Panc1 (cell line): ENCODE data around the gene C12orf76. TPM values are rescaled to one million over a fixed set of nuclear protein-coding genes. Genes with fewer than 3 reads are reported as not detected.

Experiments used
- ATAC-seq: fragments of 200-7000 bp; cut with Tn5 transposase; 2 replicates; pipeline ENCODE4 v1.9.1; 2020; ENCODE audit warnings: mild to moderate bottlenecking, moderate library complexity
- BruUV-seq: library from RNA; stranded (reverse); fragments of 400-500 nt; replicated peaks from 2 replicates; lab custom pipeline; 2021; lab: Mats Ljungman, UMichigan
- CTCF ChIA-PET: fragments of 300-600 bp; sonication (Branson Sonifier 250); formaldehyde crosslinking; loops from one replicate; lab custom pipeline; 2022; ENCODE audit warnings: antibody characterized with exemption; lab: Charles Lee
- POLR2A ChIA-PET: fragments of 300-600 bp; sonication (Branson Sonifier 250); formaldehyde crosslinking; loops from one replicate; lab custom pipeline; 2022; ENCODE audit warnings: antibody characterized with exemption; lab: Charles Lee
- DNase-seq: peaks from one replicate; pipeline ENCODE4 v3.0.0-alpha.2; 2010; ENCODE audit warnings: low read depth, low spot score
- H3K27ac ChIP-seq: 2 replicates; pipeline ENCODE4 v1.5.1; 2011; ENCODE audit warnings: mild to moderate bottlenecking, low read length, inconsistent platforms
- H3K27me3 ChIP-seq: fragments of 200-500 bp; sonication (Bioruptor generic); 2 replicates; pipeline ENCODE4 v1.6.0; 2014; ENCODE audit warnings: low read length, inconsistent platforms; ENCODE audit not compliant: control insufficient read depth, insufficient read depth
- H3K36me3 ChIP-seq: fragments of 200-500 bp; sonication (Bioruptor generic); 2 replicates; pipeline ENCODE4 v1.5.1; 2014; ENCODE audit warnings: inconsistent platforms, mild to moderate bottlenecking, low read length, moderate library complexity; ENCODE audit not compliant: control insufficient read depth, insufficient read depth
- H3K4me1 ChIP-seq: 2 replicates; pipeline ENCODE4 v1.5.1; 2011; ENCODE audit warnings: inconsistent platforms, mild to moderate bottlenecking, low read length, moderate library complexity; ENCODE audit not compliant: control insufficient read depth, insufficient read depth
- H3K4me3 ChIP-seq, 2 experiments: 2 replicates each; pipeline ENCODE4 v1.5.1; 2011 to 2012; ENCODE audit warnings: low read depth in 2 of 2, low read length in 2 of 2, mild to moderate bottlenecking in 2 of 2, inconsistent platforms in 1 of 2, moderate library complexity in 1 of 2
- H3K9me3 ChIP-seq: fragments of 200-500 bp; sonication (Bioruptor generic); 2 replicates; pipeline ENCODE4 v1.5.1; 2014; ENCODE audit warnings: low read depth, mild to moderate bottlenecking, inconsistent platforms, low read length, moderate library complexity; ENCODE audit not compliant: control insufficient read depth, insufficient read depth
- CTCF ChIP-seq: fragments of 450-650 bp; IDR thresholded peaks from 2 replicates; pipeline ENCODE4 v1.5.1; 2017; ENCODE audit warnings: mild to moderate bottlenecking
- POLR2AphosphoS5 ChIP-seq: IDR thresholded peaks from 2 replicates; pipeline ENCODE4 v1.6.1; 2012; ENCODE audit warnings: mild to moderate bottlenecking, low read depth, low read length, moderate library complexity
- SIN3A ChIP-seq: IDR thresholded peaks from 2 replicates; pipeline ENCODE4 v1.6.1; 2012; ENCODE audit warnings: low read depth, mild to moderate bottlenecking, low read length, moderate library complexity, borderline replicate concordance; ENCODE audit not compliant: insufficient read depth
- TCF7L2 ChIP-seq: IDR thresholded peaks from 2 replicates; pipeline ENCODE4 v1.6.1; 2011; ENCODE audit warnings: mild to moderate bottlenecking, low read depth, low read length, inconsistent platforms
- in situ Hi-C: cut with HindIII; loops from 2 replicates; pipeline ENCODE4 v1.10.0; 2016; ENCODE audit warnings: low sequenced_read_pairs, low pct_unique_long_range_greater_than_20kb
- intact Hi-C: fragments of 100-400 bp; cut with micrococcal nuclease; formaldehyde crosslinking; loops from one replicate; pipeline ENCODE4 v1.10.0; 2022; ENCODE audit not compliant: unreplicated experiment
- total RNA-seq: library from RNA; stranded (reverse); gene quantifications from one replicate; pipeline ENCODE4 v1.2.1, GENCODE V29; 2021; ENCODE audit not compliant: unreplicated experiment
- TF ChIP-seq, protein P1 (sequence below), 2 experiments: IDR thresholded peaks; 2 replicates each; pipeline ENCODE4 v1.6.1; 2011 to 2012; ENCODE audit warnings: low read depth in 2 of 2, control low read depth in 1 of 2, low read length in 1 of 2, mild to moderate bottlenecking in 1 of 2, moderate library complexity in 1 of 2; ENCODE audit not compliant: insufficient read depth in 1 of 2

C12orf76 gene
- total RNA-seq, 1 experiment from 2014 or later, result 13.6 TPM

DNA sequence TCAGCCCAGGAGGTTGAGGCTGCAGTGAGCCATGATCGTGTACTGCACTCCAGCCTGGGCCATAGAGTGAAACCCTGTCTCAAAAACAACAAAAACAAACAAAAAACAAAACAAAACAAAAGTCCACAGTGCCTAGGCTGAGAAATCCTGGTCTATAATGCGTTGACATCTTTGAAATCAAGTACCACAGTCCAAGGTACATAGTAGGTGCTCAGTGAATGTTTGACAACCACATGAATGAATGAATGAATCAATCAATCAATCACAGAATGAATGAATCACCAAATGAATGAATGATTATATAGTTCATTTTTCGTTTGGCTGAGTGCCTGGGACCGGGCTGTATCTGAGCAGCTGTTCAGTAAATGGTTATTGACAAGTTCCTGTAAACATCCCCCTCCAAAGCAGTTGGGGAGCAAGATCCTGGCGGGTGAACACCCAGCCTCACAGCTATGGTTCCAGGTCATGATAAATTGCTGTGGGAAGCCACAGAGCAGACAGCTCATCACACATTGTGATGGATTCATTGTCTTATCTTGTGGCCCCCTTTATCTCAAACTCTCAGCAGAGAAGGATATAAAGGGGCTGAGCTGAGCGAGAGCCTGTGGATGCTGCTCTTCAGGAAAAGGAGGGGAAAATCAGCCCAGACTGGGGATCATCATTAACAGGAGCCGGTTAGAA lies 45.4 kb upstream of the C12orf76 start:
- no peaks in the 10 kb centered on the region for H3K4me1 ChIP-seq
- ChIA-PET CTCF (no interaction called here), POLR2A (no interaction called here)
- no peaks in the 10 kb centered on the region for H3K36me3 ChIP-seq
- H3K9me3 ChIP-seq, result no peaks in the 10 kb centered on the region
- DNase-seq (no peak), ATAC-seq (no peak)
- no TSS peak for BruUV-seq
- intact Hi-C loops, result no loop called here
- H3K27me3 ChIP-seq, result no peaks in the 10 kb centered on the region
- no peak overlapping the region for H3K27ac ChIP-seq
- no peak overlapping the region for H3K4me3 ChIP-seq
- TF ChIP-seq, protein P1, sequence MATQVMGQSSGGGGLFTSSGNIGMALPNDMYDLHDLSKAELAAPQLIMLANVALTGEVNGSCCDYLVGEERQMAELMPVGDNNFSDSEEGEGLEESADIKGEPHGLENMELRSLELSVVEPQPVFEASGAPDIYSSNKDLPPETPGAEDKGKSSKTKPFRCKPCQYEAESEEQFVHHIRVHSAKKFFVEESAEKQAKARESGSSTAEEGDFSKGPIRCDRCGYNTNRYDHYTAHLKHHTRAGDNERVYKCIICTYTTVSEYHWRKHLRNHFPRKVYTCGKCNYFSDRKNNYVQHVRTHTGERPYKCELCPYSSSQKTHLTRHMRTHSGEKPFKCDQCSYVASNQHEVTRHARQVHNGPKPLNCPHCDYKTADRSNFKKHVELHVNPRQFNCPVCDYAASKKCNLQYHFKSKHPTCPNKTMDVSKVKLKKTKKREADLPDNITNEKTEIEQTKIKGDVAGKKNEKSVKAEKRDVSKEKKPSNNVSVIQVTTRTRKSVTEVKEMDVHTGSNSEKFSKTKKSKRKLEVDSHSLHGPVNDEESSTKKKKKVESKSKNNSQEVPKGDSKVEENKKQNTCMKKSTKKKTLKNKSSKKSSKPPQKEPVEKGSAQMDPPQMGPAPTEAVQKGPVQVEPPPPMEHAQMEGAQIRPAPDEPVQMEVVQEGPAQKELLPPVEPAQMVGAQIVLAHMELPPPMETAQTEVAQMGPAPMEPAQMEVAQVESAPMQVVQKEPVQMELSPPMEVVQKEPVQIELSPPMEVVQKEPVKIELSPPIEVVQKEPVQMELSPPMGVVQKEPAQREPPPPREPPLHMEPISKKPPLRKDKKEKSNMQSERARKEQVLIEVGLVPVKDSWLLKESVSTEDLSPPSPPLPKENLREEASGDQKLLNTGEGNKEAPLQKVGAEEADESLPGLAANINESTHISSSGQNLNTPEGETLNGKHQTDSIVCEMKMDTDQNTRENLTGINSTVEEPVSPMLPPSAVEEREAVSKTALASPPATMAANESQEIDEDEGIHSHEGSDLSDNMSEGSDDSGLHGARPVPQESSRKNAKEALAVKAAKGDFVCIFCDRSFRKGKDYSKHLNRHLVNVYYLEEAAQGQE (IDR thresholded peaks at IDR 0.05; ENCODE audit: insufficient read depth in 1 of 2, low read depth in 2 of 2, low read length in 1 of 2), result no peak
- no peak for TF ChIP-seq CTCF
- no peak for TF ChIP-seq TCF7L2
- TF ChIP-seq POLR2AphosphoS5, result no peak
- TF ChIP-seq SIN3A, result no peak
- in situ Hi-C loops, result no loop called here

DNA sequence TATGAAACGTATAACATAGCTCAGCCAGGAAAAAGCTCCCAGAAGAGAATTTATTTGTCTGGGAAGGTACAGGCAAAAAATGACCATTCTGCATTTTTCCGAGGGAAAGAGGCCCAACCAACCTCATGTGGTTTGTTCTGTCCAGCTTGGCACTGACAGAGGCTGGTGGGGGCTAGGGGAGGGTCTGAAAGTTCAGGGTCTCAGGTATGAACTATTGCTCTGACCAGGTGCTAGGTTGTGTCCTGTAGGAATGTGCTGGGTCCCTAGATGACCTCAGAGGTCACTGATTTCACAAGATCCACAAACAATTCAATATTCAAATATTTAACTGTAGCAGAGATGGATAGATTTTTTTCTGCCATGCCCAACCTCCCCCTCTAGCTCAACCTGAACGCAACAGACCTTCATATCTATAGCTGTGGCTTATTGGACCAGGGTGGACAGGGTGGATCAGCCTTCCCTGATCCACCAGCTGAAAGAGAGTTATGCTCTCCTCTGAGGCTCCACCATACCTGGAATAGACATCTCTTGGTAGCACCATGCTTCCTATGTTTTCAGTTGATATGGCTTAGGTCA lies 42.9 kb upstream of the C12orf76 start:
- ChIA-PET POLR2A (interaction anchor here (0.6 kb wide), 1 partner anchor 15 kb away, joined by 19 read pairs; no protein-coding TSS in a partner anchor), CTCF (interaction anchor here (0.6 kb wide), 1 partner anchor 8 kb away, joined by 10 read pairs; no protein-coding TSS in a partner anchor)
- Histone ChIP-seq H3K4me3 (no peak overlapping the region), H3K36me3 (no peaks in the 10 kb centered on the region), H3K4me1 (no peaks in the 10 kb centered on the region), H3K27me3 (no peaks in the 10 kb centered on the region), H3K27ac (no peak overlapping the region), H3K9me3 (no peaks in the 10 kb centered on the region)
- no peak for TF ChIP-seq CTCF
- TF ChIP-seq, protein P1 (IDR thresholded peaks at IDR 0.05; ENCODE audit: insufficient read depth in 1 of 2, low read depth in 2 of 2, low read length in 1 of 2), result no peak
- no peak for TF ChIP-seq POLR2AphosphoS5
- no peak for TF ChIP-seq SIN3A
- no peak for TF ChIP-seq TCF7L2
- ATAC-seq (no peak), DNase-seq (no peak)
- intact Hi-C loops (no loop called here), in situ Hi-C loops (no loop called here)
- BruUV-seq, result no TSS peak
